Activated CD8-positive, alpha-beta memory T cell treated with anti-CD3 and anti-CD28 coated beads, Interleukin-2, amount 50 U/mL, for 4 hours (primary cell): ENCODE data around the gene SLC25A27.
"Not testable (repeated sequence)": the region's sequence is repeated elsewhere in the genome, so short reads cannot be mapped to it uniquely, and the experiment has no call there.

ENCODE experiments used
- DNase-seq: peaks from one replicate; pipeline ENCODE4 v3.0.0-alpha.2; 2020

Gene SLC25A27, protein sequence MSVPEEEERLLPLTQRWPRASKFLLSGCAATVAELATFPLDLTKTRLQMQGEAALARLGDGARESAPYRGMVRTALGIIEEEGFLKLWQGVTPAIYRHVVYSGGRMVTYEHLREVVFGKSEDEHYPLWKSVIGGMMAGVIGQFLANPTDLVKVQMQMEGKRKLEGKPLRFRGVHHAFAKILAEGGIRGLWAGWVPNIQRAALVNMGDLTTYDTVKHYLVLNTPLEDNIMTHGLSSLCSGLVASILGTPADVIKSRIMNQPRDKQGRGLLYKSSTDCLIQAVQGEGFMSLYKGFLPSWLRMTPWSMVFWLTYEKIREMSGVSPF

GRCh38 chr6:46652603-46653438 lies at the start of gene SLC25A27, which contains the start of gene CYP39A1:
Gene SLC25A27, plus strand, starts transcription at chr6:46652975. Its CDS starts 218 bp downstream, at chr6:46653193.
Gene CYP39A1, minus strand, starts transcription at chr6:46652818. Its CDS starts 236 bp downstream, at chr6:46652582.
- peak; percentile 79 for DNase-seq

- no peak for DNase-seq
Observed at GRCh38 chr6:46605091-46605797, 47.5 kb upstream of the SLC25A27 start.

DNA sequence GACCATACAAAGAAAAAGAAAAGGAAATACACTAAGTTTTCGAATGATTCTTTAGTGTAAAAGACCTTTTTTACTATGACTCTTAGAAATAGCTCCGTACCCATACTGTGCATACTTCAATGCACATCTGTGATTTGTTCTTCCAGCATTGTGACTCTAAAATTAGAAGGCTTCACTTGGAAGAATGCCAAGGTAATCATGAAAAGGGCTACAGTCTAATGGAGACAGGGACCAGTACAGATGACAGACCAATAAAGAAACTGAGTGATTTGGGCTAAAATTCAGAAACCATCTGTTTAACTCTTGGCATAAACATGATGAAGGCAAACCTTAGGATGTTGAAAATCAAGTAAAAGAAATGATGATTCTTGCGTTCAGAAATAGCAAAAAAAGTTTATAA lies 46.4 kb upstream of the SLC25A27 start:
- no peak for DNase-seq

GRCh38 chr6:46610862-46611553 lies 41.8 kb upstream of the SLC25A27 start:
- DNase-seq = no peak

DNA sequence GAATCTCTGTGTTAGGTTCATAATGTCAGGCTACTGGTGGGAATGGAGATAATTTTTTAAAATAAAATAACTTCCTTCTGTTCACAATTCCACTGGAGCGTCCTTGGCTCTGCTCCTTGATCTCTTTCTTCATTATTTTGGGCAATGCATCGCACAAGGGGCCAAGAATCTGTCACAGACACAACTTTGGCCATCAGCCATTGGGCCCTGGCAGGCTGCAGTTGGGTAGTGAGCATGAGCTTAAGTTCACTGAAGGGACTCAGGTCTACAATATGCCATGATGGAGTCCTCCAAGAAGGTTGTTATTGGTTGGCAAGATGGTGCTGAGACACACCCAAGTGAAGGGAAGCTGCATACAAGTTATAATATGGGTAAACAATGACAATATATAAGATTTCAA lies 40.1 kb upstream of the SLC25A27 start:
- no peak for DNase-seq

DNA sequence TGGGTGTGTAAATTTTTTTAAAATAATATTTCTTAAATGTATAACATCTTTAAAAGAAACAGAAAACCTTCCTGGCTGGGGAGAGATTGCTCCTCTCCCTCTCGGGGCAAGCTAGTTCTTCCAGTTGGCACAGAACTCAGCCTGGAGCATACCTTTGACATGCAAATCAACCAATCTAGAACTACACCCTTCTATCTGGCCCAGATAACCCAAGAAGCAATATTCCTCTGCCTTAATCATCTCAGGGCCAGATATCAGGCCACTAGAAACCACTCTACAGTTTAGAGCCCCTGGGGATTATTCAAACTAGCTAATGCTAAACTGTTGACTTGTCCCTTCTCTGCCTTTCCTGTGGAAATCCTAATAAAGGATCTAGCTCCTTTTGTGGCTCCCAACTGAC lies 34.0 kb upstream of the SLC25A27 start:
- no peak for DNase-seq

DNA sequence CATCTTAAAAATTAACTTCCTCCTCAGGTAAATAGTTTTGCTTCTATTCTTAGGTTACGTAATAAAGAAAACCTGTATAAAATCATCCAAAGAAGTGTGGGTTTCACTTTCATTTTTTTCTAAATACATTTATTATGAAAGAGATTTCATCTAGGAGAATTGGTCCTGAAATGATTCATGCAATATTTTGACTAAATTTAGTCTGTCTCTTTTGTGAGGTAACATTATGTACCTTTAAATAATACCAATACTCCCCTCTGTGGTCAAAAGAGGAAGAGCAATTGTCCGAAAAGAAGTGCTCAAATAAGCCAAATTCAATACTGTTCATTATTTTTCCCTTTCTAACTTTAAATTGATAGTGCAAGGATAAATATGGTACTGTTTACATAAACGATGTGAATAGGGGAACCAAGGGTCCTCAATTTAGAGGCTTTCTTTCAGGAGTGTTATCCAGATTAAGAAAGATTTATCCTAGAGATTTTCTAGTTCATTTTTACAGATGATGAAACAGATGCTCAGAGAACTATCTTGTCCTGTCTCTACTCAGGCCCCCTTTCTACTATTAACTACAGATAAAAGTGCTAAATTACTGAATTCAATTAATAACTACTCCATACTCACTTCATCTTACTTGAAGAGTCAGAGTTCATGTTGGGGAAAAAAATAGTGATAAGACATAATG lies 26.4 kb upstream of the SLC25A27 start:
- DNase-seq = no peak

DNA sequence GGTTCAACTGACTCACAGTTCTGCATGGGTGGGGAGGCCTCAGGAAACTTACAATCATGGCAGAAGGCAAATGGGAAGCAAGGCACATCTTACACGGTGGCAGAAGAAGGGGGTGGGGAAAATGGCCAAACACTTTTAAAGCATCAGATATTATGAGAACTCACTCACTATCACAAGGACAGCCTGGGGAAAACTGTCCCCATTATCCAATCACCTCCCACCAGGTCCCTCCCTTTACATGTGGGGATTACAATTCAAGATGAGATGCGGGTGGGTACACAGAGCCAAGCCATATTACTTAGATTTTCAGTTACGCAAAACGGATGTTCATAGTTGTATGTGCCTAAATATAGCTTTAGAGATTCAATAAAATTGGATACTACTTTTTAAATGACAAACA lies 25.8 kb upstream of the SLC25A27 start:
- no peak for DNase-seq

GRCh38 chr6:46628498-46628897 lies 24.3 kb upstream of the SLC25A27 start:
- no peak for DNase-seq

DNA sequence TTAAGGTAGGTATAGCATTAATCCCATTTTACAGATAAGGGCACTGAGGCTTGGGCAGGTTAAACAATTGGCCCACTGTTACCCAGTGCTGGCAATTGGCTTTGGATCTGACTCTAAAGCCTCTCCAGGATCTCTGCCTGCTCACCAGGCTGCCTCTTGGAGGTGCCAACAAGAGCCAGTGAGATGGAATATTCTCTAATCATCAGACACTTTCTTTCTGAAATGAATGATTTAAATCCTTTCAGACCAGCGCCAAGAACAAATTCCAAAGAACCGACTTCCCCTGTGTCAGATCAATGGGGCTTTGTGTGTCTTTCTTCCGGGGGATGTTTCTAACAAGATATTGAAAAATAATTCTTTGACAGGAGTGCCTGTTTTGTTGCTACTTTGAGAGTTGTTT lies 23.8 kb upstream of the SLC25A27 start:
- no peak for DNase-seq

DNA sequence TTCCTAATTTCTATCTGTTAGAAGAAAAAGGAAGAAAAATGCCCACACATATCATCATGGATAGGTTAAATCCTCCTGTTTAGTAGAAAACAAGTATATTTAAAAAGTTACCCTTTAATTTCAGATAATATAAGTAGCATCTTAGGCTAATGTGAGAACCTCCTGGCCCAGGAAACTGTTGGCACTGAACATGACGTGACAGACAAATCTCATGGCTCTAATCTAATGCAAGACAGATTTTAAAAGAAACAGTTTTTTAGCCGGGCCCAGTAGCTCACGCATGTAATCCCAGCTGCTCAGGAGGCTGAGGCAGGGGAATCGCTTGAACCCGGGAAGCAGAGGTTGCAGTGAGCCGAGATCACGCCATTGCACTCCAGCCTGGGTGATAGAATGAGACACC lies 23.1 kb upstream of the SLC25A27 start:
- no peak for DNase-seq

DNA sequence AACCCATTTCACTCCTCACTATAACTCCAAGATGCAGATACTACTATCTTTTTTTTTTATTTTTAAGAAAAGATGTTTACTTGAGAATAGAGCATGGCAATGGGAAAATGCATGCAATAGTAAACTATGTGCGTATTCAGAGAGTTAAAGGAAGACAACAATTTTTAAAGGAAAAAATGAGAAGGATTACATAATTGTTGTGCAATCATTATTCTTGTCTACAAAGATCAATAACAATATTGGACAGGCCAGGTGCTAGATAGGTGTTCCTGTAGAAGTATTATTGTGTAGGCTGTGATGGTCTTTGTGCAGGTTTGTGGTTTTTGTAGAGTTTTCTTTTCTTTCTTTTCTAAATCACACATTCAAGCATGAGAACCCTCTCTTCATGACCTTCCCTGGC lies 20.7 kb upstream of the SLC25A27 start:
- no peak for DNase-seq

DNA sequence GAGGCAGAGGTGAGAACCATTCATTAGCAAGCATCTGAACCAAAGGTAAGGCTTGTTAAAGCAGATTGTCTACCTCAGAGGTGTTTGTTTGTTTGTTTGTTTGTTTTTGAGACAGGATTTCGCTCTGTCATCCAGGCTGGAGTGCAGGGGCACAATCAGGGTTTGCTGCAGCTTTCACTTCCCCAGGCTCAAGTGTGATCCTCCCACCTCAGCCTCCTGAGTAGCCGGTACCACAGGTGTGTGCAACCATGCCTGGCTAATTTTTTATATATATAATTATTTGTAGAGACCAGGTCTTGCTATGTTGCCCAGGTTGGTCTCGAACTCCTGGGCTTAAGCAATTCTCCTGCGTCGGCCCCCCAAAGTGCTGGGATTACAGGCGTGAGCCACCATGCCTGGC lies 17.3 kb upstream of the SLC25A27 start:
- DNase-seq = no peak

DNA sequence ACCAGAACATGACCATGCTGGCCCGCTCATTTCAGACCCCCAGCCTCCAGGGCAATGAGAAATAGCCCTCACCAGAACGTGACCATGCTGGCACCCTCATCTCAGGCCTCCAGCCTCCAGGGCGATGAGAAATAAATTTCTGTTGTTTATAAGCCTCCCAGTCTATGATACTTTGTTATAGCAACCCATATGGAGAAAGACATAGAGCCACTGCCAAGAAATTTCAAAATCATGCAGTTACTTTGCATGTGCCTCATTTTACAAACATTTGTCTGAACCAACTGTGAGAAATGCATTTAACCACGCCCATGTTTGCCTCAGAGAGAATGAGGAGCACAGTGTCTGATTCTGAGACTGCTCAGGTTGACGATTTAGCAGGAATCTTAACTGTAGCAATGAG lies 15.6 kb upstream of the SLC25A27 start:
- DNase-seq = no peak

GRCh38 chr6:46637933-46638332 lies 14.8 kb upstream of the SLC25A27 start:
- no peak for DNase-seq

DNA sequence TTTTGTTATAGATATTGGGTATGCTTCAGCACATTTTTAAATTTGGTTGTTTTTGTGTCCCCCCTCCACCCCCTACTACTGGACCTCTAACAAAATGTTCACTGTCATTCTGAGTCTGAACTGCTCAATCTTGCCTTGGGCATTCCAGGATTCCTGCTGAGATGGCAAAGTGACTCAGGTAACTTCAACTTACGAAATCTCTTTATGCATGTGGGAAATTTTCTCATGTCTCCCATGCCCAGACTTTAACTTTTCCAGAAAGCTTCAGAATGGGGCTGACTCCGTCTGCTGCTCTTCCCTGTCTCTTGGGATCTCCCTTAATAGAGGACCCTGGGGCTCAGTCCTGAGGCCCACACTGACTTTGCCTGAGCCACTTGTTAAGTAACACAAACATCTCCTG lies 14.1 kb upstream of the SLC25A27 start:
- DNase-seq = no peak

GRCh38 chr6:46642928-46643751 lies 9.6 kb upstream of the SLC25A27 start:
- no peak for DNase-seq

GRCh38 chr6:46645265-46645664 lies 7.5 kb upstream of the SLC25A27 start:
- DNase-seq = no peak

DNA sequence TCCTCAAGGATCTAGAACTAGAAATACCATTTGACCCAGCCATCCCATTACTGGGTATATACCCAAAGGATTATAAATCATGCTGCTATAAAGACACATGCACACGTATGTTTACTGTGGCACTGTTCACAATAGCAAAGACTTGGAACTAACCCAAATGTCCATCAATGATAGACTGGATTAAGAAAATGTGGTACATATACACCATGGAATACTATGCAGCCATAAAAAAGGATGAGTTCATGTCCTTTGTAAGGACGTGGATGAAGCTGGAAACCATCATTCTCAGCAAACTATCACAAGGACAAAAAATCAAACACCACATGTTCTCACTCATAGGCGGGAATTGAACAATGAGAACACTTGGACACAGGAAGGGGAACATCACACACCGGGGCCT lies 4.7 kb upstream of the SLC25A27 start:
- DNase-seq = not testable (repeated sequence)

DNA sequence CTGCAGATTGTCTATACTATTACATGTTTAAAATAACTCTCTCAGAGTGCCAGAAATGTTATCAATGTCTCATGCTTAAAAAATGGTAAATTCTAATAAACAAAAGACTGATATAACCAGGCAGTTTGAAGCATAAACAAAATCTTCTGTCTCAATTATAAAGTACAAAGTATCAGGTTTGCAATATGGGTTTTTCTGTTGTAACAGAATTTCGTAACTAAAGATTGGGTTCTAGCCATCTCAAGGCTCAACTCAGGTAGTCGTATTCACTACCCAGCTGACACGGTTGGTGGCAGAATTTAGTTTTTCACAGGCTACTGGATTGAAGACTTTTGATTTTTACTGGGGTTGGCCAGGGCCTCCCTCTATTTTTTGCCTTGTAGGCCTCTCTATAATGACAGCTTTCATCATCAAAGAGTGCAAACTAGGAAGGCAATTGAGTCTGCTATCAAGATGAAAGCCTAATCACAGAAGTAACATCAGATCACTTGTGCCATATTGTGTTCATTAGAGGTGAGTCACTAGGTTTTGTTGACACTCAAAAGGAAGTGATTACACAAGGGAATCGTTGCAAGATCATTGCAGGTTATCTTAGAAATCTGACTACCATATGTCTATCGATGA lies 3.8 kb upstream of the SLC25A27 start:
- DNase-seq = no peak

GRCh38 chr6:46651006-46651405 lies 1.8 kb upstream of the SLC25A27 start:
- DNase-seq = no peak
